ENCODE measurements around the gene VPS18. TPM values are rescaled to one million over a fixed set of nuclear protein-coding genes. Genes with fewer than 3 reads are reported as not detected.
A peak's percentile ranks its signal among the peaks of the same experiment; 100 is the strongest.

VPS18 gene
- total and polyA plus RNA-seq, 7 donors, result 8.1 to 20.5 (median 15.2) TPM

DNA sequence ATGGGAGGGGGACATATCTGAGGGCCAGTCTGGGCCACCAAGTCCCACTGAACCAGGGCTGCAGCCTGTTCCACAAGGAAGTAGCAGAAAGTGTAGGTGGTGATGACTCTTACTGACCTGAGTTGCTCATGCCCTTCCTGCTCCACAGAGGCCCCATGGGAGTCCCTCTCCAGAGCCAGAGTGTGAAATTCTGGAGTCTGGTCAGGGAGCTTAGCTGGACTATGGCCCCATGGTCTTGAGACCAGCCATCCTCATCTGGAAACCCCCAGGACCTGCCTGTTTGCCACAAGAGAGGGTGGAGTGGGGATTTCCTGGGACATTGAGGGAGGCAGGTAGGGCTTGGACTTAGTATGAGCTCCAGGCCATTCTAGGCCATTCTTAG lies 47.4 kb upstream of the VPS18 start:
- intact Hi-C loops (cut with DNase I), result loop anchor here (10.0 kb wide), 1 partner anchor 62 kb away; no protein-coding TSS in a partner anchor
- no peaks in the 10 kb centered on the region for H3K36me3 ChIP-seq (ENCODE audit: insufficient read depth in 1 of 2, low read depth in 1 of 2)
- no peak overlapping the region for H3K4me3 ChIP-seq
- no peak for DNase-seq
- H3K4me1 ChIP-seq, result peaks cover 8% of the 10 kb centered on the region
- TF ChIP-seq CTCF (IDR thresholded peaks at IDR 0.05), result no peak
- no peak overlapping the region for H3K27ac ChIP-seq
- ATAC-seq, result no peak
- peaks cover 0 to 51% (median 21%) of the 10 kb centered on the region in 3 donors for H3K27me3 ChIP-seq (ENCODE audit: insufficient read depth in 3 of 3, low read length in 2 of 3)
- H3K9me3 ChIP-seq, result no peaks in the 10 kb centered on the region

DNA sequence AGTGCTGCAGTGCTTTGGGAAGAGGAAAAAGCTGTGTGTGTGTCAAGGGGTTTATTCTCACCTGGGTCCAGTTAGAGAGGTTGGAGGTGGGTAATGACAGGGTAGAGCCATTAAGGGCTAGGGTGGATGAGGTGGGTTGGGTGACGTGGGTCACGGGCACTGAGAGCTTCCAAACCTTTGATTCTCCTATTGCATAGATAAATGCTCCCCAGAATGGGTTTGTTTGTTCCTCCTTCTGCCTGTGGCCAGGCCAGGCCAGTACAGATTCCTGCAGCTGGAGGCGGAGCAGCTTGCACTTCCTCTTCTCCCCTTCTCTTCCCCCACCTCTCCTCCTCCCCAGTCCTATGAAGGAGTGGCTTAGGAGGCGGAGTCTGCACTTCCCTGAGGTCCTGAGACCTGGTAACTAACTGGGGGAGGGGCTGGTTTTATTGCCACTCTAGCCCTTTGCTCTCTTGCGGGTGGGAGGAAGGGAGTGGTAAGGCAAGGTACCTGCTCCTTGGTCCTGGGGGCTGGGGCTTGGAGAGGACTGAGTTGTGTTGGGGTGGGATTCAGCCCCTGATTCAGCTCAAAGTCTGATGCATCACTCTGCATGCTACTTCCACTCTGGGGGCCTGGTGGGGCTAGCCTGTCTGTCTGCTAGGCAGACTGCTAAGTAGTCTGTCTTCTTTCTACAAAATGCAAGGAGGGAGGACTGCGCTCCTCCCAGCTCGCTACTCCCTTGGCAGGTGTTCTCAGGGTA lies 46.9 kb upstream of the VPS18 start:
- Histone ChIP-seq H3K4me3 (no peak overlapping the region), H3K9me3 (no peaks in the 10 kb centered on the region), H3K27me3 (ENCODE audit: insufficient read depth in 3 of 3, low read length in 2 of 3) (peaks cover 0 to 46% (median 19%) of the 10 kb centered on the region in 3 donors), H3K27ac (no peak overlapping the region), H3K4me1 (peaks cover 8% of the 10 kb centered on the region), H3K36me3 (ENCODE audit: insufficient read depth in 1 of 2, low read depth in 1 of 2) (no peaks in the 10 kb centered on the region)
- intact Hi-C loops (cut with DNase I), result loop anchor here (10.0 kb wide), 1 partner anchor 63 kb away; no protein-coding TSS in a partner anchor
- TF ChIP-seq CTCF (IDR thresholded peaks at IDR 0.05), result no peak
- DNase-seq (peak in 1 of 2 donors; percentile 30), ATAC-seq (peak in 1 of 4 donors; percentile 13)
- WGBS, 3 donors, result 70 to 84% (median 78%) methylated on average over 7 of the region's 7 CpGs

- Histone ChIP-seq H3K4me1 (no peaks in the 10 kb centered on the region), H3K9me3 (no peaks in the 10 kb centered on the region), H3K36me3 (ENCODE audit: insufficient read depth in 1 of 2, low read depth in 1 of 2) (no peaks in the 10 kb centered on the region), H3K4me3 (no peak overlapping the region), H3K27ac (no peak overlapping the region), H3K27me3 (ENCODE audit: insufficient read depth in 3 of 3, low read length in 2 of 3) (peaks cover 0 to 13% (median 3%) of the 10 kb centered on the region in 3 donors)
- intact Hi-C loops (cut with DNase I), result loop anchor here in 1 of 2 donors (10.0 kb wide), 1 partner anchor 336 kb away; no protein-coding TSS in a partner anchor
- TF ChIP-seq CTCF (IDR thresholded peaks at IDR 0.05), result no peak
- DNase-seq (peak in 1 of 2 donors; percentile 27), ATAC-seq (no peak)
- WGBS, 3 donors, result 52 to 61% (median 56%) methylated on average over 8 of the region's 8 CpGs
These were observed 43.6 kb upstream of the VPS18 start for GRCh38 chr15:40850576-40851112.

GRCh38 chr15:40852529-40852928 lies 41.7 kb upstream of the VPS18 start:
- no peaks in the 10 kb centered on the region for H3K27me3 ChIP-seq (ENCODE audit: insufficient read depth in 3 of 3, low read length in 2 of 3)
- no peaks in the 10 kb centered on the region for H3K36me3 ChIP-seq (ENCODE audit: insufficient read depth in 1 of 2, low read depth in 1 of 2)
- H3K9me3 ChIP-seq, result no peaks in the 10 kb centered on the region
- no peak overlapping the region for H3K27ac ChIP-seq
- intact Hi-C loops (cut with DNase I), result loop anchor here in 1 of 2 donors (10.0 kb wide), 1 partner anchor 338 kb away; no protein-coding TSS in a partner anchor
- ATAC-seq (no peak), DNase-seq (peak in 1 of 2 donors; percentile 6)
- WGBS, 3 donors, result 89 to 96% (median 94%) methylated on average over 5 of the region's 5 CpGs
- no peak for TF ChIP-seq CTCF (IDR thresholded peaks at IDR 0.05)
- H3K4me3 ChIP-seq, result no peak overlapping the region
- H3K4me1 ChIP-seq, result peaks cover under 1% of the 10 kb centered on the region

All from psoas muscle (tissue), 8 donors.